Stimulated activated CD8-positive, alpha-beta memory T cell treated with anti-CD3 and anti-CD28 coated beads, Interleukin-12 subunit alpha, Interleukin-12 subunit beta, amount 100 ng/mL, for 24 hours (primary cell): ENCODE measurements around the gene TRAPPC12.
"Not testable (repeated sequence)": the region's sequence is repeated elsewhere in the genome, so short reads cannot be mapped to it uniquely, and the experiment has no call there.

Experiments
- DNase-seq: peaks from one replicate; pipeline ENCODE4 v3.0.0-alpha.2; 2020; ENCODE audit errors: extremely low read depth

The TRAPPC12 gene

DNA sequence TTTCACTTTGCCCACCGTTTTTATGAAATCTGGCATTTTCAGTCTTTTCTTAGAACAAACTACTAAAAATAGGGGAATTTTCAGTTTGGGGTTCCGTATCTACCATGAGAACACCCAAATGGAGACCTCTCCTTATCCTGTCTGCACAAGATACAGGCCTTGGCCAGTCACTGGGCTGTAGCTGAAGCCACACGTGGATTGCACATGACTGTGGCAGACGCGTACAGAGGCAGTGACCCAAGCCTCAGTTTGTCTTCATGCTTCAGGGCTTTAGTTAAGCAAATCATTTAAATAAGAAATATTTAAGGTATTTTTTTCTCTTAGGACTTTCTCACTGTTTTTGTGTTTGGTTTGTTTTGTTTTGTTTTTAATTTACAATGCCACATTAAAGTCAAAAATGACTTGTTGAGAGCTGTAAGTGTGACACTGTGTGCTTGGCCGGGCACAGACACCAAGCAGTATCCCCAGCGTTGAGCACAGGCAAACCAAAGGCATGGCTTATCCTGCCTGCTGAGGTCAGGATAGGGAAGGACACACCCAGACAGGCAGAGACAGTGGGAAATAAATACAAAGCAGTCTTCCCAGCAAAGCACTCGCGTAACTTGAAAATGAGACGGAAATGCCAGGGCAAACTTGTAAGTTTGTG lies 53.3 kb downstream of the TRAPPC12 start:
- DNase-seq, result no peak

DNA sequence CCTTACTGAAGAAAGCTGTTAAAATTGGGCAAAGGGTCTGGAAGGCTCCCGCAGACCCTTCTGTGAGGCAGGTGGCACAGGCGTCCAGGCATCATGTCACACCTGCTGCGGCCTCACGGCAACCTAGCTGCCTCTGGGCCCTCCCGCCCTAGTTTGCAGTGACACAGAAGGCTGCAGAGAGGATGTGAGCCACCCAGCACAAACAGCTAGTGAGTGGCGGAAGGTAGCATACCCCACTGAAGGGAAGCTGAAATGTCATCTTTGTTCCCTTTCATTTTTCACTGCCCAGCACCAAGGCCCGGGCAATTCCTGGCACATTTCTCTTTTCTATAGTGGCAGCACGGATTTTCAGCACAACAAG lies 53.8 kb downstream of the TRAPPC12 start:
- no peak for DNase-seq

DNA sequence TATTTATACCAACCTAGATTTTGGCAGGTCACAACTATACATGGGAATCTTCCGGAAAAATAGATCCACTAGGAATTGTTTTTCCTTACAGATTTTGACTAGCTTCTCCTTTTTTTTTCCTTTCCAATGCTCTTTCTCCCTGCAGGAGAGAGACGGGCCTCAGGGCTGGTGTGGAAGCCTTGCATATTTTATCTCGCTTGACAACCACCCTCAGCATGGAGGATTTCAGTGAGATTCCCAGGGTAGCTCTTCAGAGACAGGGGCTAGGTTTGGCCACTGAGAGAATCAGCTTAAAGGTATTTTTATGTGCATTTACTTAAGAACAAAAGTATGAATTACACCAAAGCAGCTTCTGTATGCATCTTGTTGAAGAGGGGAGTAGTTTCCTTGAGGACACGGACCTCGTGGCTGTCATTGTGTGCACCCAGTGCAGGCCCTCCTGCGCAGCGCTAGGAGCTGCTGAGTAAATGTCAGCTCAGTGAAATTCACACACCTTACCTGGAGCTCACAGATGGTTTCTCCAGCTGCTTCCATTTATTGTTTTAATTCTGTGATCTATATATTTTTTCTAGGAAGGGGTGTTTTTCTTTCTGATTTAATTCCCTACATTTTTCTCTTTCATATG lies 54.4 kb downstream of the TRAPPC12 start:
- DNase-seq, result no peak

DNA sequence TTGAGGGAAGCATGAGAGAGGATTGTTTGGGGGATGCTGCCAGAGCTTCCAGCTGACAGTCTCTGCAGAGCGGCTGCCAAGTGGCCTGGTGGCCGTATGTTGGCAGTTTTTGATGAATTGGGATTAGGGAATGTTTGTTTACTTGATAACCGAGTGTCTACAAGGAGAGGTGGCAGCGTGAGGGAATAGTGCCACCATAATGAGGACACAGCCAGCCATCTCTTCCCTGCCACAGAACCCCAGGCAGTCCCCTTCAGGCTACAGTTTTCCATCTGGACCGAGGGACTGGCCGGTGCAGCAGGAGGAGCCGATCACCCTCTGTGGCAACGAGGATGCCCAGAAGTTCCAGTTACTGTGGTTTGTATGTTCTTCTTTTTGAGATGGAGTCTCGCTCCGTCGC lies 55.2 kb downstream of the TRAPPC12 start:
- DNase-seq, result no peak

DNA sequence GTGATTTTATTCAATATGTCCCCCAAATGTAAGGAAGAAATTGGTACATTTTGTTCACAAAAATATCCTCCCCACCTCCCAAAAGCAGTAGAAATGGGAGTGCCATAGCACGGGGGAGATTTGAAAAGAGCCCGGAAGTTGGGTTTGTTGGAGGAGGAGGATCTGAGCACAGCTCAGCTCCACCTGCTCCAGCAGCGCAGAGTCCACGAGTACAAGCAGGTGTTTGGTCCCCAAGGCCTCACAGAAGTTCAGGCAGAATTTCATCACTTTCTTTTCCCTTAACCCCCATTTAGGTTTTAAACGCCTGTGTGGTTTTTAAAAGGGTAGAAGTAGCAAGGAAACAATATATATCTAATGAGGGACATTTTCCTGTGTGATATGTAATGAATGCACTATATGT lies 56.0 kb downstream of the TRAPPC12 start:
- DNase-seq, result no peak

DNA sequence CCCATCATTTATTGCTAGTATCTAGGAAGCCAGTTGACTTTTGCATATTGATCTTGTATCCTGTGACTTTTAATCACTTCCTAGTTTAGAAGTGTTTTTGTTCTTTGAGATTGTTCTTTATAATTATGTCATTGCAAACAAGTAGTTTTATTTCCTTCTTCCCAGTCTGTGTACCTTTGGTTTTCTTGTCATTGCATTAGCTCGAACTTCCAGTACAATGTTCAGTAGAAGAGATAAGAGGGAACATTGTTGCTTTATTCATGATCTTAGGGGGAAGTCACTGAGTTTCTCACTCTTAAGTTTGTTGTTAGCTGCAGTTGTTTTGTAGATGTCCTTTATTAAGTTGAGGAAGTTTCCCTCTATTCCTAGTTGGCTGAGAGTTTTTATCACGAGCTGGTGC lies 61.0 kb downstream of the TRAPPC12 start:
- DNase-seq, result no peak

DNA sequence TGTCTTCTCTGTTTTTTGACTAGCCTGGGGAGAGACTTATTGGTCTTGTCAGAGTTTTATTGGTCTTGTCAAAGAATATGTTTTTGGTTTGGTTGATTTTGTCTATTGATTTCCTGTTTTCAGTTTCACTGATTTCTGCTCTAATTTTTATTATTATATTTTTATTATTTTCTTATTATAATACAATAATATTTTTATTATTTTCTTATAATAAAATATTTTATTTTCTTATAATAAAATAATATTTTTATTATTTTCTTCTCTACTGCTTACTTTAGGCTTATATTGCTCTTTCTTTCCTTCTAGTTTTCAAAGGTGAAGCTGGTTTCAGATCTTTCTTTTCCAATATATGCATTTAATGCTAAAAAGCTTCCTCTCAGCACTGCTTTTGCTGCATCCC lies 62.0 kb downstream of the TRAPPC12 start:
- DNase-seq, result no peak

DNA sequence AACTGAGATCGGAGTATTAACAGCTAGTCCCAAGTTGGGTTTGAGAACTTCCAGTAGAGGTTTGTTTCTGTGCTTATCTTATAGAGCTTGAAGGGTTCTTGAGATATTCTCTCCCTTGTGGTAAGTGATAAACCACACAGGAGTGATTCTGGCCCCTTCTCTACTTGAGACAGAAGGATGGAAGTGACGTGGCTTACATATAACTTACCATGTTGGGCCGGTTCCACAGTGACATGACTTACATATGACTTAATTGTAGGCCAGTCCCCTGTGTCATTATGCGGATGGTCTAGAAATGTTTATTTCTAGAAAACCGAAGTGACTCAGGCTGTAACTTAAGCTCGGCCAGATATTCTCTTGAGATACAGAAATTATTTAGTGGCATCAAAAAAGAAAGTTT lies 62.7 kb downstream of the TRAPPC12 start:
- DNase-seq, result no peak

DNA sequence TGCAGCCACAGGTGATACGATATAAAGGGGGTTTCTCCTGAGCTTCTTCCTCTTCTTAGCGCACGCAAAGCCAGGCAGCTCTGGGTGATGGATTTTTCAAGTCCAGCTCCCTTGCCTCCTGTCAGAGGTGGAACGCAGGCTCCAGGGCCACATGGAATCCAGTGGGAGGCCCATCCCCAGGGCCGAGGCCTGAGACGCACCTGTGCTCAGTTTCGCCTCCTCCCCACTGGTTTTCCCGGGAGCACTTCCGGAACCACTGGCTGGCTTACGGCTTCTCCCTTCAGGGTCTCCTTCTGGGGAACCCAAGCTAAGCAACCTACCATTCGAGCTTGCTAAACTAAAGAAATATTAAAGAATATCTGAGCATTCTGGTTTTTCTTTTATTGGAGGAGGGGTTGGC lies 63.6 kb downstream of the TRAPPC12 start:
- DNase-seq, result no peak

DNA sequence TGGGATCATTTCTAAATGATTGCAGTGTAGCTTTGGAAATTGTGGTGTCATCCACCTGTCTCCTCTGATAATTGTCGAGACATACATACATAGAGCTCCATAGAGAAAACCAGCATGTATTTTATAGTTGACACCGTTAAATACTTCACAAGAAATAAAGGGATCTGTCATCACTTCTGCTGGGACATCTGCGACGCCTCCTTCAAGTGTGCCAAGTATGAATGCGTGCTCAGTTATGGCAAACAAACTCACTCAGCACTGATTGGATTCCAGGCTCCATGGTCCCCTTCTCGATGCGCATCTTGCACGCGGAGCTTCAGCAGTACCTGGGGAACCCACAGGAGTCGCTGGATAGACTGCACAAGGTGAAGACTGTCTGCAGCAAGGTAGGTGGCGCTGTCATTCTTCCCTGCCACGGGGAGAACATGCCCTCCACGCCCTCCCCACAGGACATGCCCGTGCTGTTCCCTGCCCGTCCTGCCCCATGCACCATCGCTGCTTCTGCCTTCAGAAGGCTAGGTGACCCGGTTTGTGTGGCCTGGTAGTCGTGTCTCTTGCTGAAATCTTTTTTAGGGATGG lies 64.1 kb downstream of the TRAPPC12 start:
- DNase-seq, result no peak

DNA sequence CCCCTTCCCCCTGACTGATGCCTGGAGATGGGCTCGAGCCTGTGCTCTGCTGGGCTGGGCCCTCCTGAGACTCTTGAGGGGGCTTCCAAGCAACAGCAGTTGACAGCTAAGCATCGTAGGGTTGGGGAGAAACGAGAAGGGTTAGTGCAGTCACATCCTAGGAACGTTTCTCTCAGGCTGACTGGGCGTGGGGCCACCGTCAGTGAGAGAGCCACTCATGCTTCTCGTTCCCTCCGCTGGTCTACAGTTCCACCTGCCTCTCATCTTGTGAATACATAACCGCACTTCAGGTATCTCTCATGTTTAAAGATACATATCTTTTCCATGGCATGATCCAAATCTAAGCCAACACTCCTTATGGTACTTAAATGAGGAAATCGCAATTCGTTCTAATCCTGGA lies 66.4 kb downstream of the TRAPPC12 start:
- DNase-seq, result no peak

DNA sequence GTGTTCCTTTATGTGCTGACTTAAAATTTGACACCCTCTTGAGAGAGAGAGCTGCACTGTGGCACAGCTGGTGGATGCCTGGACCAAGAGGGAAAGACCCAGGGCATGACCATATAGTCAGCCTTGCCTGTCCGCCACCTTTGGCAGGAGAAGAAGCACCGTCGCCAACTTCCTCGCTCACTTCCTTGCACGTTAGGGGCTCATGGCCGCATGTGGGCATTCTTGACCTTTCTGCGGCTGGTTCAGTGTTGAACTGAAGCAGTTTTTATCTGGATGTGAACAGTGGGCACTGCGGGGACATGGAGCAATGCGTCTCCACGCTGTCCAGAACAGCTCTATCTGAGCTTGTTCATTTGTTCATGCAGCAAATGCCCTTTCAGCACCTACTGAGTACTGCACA lies 66.9 kb downstream of the TRAPPC12 start:
- DNase-seq, result no peak

DNA sequence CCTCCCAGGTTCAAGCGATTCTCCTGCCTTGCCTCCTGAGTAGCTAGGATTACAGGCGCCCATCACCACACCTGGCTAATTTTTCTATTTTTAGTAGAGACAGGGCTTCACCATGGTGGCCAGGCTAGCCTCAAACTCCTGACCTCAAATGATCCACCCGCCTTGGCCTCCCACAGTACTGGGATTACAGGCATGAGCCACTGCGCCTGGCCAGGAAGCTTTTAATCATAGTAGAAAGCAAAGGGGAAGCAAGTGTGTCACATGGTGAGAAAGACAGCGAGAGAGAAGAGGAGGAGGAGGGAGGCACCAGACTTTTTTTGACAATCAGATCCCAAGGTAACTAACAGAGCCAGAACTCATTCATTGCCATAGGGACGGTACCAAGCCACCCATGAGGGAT lies 67.7 kb downstream of the TRAPPC12 start:
- DNase-seq, result not testable (repeated sequence)

DNA sequence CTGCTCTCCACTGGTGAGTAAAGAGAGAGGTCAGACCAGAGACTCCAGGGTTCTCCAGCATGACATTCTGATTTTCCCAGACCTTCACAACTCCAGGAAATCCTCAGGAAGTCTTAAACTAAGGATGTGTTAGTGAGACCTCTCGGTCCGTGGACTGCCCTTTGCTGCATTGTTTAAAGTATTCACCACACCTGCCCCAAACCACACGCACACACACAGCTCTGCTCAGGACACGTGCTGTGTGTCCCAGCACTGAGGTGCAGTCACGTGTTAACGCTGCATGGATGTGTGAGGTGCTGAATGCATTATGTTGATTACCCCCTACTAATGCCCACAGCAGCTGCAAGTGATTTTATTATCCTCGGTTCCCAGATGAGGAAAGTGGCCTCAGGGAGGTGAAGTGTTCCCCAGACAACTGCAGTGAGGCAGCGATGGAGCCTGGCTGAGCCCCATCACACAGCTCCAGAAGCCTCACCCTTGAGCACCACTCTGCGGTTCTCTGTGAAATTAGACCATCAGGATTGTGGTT lies 68.4 kb downstream of the TRAPPC12 start:
- no peak for DNase-seq

DNA sequence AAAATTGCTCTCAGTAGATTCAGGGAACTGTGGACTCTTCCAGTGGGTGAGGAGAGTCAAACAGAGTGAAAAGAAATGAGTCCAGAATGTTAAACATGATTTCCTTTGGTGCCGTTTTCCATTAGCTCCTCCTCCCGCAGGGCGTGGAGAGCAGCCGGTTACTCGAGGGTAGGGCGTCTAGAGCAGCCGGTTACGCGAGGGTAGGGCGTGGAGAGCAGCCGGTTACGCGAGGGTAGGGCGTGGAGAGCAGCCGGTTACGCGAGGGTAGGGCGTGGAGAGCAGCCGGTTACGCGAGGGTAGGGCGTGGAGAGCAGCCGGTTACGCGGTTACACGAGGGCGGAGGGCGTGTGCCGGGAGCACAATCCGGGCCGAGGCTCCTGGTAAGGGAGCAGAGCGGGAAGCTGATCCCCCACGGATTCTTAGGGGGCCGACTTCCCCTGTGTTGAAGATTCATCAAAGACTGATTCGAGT lies 69.0 kb downstream of the TRAPPC12 start:
- DNase-seq, result not testable (repeated sequence)

DNA sequence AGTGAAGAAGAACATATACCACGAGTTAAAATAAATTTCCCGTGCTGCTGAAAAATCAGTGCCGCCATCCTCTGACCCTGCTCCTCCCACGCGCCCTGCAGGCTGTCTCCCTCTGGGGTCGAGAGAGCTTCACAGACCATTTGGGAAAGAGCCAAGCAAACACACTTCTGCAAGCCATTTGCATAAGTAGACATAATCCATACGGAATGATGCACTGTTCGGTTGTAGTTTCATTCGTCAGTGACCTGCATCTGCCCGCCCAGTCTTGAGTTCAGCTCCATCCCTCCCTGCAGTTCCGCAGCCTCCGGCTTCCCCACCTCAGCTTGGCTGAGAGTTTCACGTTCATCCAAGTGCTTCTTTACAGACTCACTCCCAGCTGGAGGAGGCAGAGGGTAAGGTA lies 69.6 kb downstream of the TRAPPC12 start:
- no peak for DNase-seq

DNA sequence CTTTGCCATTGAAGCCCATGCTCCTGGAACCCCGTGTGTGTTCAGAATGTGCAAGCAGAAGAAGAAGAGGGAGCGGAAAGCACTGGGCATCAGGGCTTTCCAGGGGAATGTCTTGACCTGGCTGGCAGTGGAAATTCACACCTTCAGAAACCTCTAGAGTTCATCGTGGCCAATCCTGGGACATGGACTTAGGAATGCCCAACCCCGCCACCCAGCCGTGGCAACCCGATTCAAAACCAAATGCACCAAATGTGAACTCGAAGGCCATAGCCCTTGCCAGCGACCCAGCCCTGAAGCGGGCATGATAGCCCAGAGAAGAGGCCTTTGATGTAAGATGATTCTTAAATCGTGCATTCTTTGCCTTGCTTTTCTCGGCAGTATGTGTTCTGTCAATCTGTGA lies 70.4 kb downstream of the TRAPPC12 start:
- no peak for DNase-seq

DNA sequence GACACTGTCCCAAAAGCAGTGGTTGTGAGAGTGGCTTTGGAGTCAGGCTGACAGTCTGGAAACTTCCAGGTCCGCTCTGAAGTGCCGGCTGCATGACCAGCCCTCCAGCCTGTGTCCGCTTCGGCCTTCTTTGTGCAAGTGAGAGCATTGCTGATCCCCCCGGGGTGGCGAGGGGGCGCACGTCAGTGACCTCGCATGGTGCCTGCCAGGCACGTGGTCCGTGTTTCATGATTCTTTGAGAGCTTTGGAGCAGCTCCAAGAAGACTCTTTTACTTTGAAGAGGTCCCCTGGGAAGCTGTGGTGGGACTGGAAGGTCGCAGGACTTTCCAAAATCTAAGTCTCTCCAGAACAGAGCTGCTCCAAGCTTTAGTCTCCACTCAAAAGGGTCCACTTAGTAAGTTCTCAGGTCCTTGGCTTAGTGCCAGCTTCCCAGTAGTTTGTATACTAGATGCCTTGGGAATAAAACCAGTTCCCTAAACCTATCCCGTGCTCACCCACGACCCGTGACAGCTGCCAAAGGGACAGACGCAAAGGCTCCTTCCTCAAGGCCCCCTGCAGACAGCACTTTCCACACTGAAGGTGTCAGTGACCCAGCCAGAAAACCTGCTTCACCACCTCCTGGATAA lies 71.0 kb downstream of the TRAPPC12 start:
- DNase-seq, result no peak

DNA sequence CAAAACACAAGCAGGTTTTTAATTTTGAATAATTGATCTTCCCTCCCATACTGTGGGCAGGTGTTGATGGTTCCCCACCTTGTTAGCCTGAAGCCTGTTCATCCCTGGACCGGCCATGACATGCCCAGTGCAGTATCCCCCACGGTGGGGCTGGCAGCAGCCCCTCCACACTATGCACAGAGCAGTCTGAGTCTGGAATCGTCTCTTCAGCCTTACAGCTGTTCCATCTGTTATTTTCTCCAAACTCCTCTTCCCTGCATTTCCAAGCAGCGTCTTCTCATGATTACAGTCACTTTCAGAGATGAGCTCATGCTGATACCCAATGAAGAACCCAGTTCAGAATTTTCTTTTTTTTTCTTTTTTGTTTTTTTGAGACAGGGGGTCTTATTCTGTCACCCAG lies 71.7 kb downstream of the TRAPPC12 start:
- no peak for DNase-seq

DNA sequence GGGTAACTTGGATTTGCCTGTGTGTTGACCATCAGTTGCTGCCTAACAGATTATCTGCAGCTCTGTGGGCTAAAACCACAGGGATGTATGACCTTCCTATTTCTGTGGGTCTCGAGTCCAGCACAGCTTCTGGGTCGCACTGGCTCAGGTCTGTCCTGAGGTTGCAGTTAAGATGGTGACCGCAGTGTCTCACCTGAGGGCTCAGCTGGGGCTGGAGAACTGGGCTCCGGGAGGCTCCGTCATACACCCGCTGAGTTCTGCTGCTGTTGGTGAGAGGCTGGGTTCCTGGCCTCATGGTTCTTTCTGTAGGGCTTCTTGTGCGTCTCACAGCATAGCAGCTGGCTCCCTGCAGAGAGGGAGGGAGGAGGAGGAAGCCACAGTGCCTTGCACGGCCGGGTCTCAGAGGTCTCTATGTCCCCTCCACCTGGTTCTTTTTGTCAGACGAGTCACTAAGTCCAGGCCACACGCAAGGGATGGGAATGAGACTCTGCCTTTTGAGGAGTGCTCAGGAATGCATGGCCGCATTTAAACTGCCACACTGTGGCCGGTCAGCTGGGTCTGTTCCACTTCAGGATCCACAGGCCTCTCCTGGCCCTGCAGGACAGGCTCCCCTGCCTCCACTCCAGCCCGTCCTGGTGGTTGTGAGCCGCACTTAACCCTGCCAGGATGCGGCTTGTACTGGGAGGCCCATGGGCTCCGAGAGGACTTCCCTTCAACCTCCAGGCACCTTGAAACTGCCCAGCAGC lies 72.6 kb downstream of the TRAPPC12 start:
- DNase-seq, result no peak

DNA sequence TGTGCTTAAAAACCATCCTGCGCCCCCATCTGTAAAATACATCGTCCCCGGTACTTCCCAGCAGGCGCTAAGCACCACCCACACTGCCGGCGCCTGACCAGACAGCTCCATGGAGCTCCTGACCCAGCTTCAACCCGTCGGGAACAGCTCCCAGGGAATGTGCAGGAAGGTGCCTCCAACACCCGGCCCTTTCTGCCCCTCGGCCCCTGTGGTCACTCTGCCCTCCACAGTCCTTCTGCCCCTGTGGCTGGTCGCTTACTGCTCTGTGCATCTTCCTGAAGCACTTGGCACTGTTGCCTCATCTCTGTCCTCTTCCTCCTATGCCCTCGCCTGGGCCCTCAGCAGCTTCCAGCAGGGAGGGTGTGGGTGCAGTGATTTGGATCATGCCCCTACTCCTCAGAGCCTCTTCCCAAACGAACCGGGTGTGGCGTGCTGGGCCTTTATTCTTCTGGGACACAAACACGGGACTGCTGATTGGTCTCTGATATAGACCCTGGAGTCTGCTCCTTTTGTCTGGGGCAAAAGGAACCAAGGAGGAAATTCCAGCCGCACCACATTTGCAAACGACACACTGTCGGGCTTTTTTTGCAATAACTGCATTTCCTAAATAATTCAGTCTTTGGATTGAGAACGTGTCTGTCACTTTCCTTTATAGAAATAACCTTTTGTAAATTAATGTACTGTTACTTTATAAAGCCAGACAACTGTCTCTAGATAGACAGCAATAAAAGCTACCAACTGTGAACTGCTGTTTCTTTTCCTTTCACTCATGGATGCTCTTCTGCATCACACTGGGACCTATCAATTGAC lies 73.9 kb downstream of the TRAPPC12 start:
- DNase-seq, result no peak
